ENCODE data around the gene ANKRD6. TPM values are rescaled to one million over a fixed set of nuclear protein-coding genes. Genes with fewer than 3 reads are reported as not detected.

ANKRD6 gene
- total RNA-seq, 4 donors from 2014 or later, result 0.57 to 11.6 (median 3.0) TPM

GRCh38 chr6:89542081-89542857 lies 109.3 kb downstream of the ANKRD6 start:
- no peak for TF ChIP-seq CTCF (IDR thresholded peaks at IDR 0.05)
- H3K27ac ChIP-seq, result no peak overlapping the region
- no peaks in the 10 kb centered on the region for H3K27me3 ChIP-seq
- no peaks in the 10 kb centered on the region for H3K36me3 ChIP-seq
- H3K9me3 ChIP-seq, result no peaks in the 10 kb centered on the region
- no peaks in the 10 kb centered on the region for H3K4me1 ChIP-seq
- no peak for DNase-seq
- H3K4me3 ChIP-seq, result no peak overlapping the region

- Histone ChIP-seq H3K4me3 (no peak overlapping the region), H3K27ac (no peak overlapping the region), H3K9me3 (no peaks in the 10 kb centered on the region), H3K36me3 (no peaks in the 10 kb centered on the region), H3K4me1 (no peaks in the 10 kb centered on the region), H3K27me3 (no peaks in the 10 kb centered on the region)
- no peak for DNase-seq
- TF ChIP-seq CTCF (IDR thresholded peaks at IDR 0.05) (no peak), POLR2A (IDR thresholded peaks at IDR 0.05) (no peak)
Measured at GRCh38 chr6:89542866-89543265, 109.9 kb downstream of the ANKRD6 start.

- no peaks in the 10 kb centered on the region for H3K9me3 ChIP-seq
- H3K36me3 ChIP-seq, result no peaks in the 10 kb centered on the region
- no peak overlapping the region for H3K27ac ChIP-seq
- TF ChIP-seq POLR2A (IDR thresholded peaks at IDR 0.05), result no peak
- no peak for TF ChIP-seq CTCF (IDR thresholded peaks at IDR 0.05)
- H3K4me1 ChIP-seq, result no peaks in the 10 kb centered on the region
- H3K27me3 ChIP-seq, result no peaks in the 10 kb centered on the region
- no peak overlapping the region for H3K4me3 ChIP-seq
- no peak for DNase-seq
Measured at GRCh38 chr6:89547281-89547680, 114.3 kb downstream of the ANKRD6 start.

GRCh38 chr6:89553431-89553830 lies 120.5 kb downstream of the ANKRD6 start:
- Histone ChIP-seq H3K27ac (no peak overlapping the region), H3K9me3 (no peaks in the 10 kb centered on the region), H3K36me3 (no peaks in the 10 kb centered on the region), H3K27me3 (no peaks in the 10 kb centered on the region), H3K4me1 (no peaks in the 10 kb centered on the region), H3K4me3 (no peak overlapping the region)
- no peak for TF ChIP-seq POLR2A (IDR thresholded peaks at IDR 0.05)
- no peak for TF ChIP-seq CTCF (IDR thresholded peaks at IDR 0.05)
- DNase-seq, result no peak

GRCh38 chr6:89554106-89554505 lies 121.2 kb downstream of the ANKRD6 start:
- Histone ChIP-seq H3K36me3 (no peaks in the 10 kb centered on the region), H3K9me3 (no peaks in the 10 kb centered on the region), H3K27me3 (no peaks in the 10 kb centered on the region), H3K4me1 (no peaks in the 10 kb centered on the region), H3K4me3 (no peak overlapping the region), H3K27ac (no peak overlapping the region)
- TF ChIP-seq CTCF (IDR thresholded peaks at IDR 0.05) (no peak), POLR2A (IDR thresholded peaks at IDR 0.05) (no peak)
- DNase-seq, result no peak
